Muscle of back (tissue), 11 donors: ENCODE measurements around the gene MYOCD. TPM values are rescaled to one million over a fixed set of nuclear protein-coding genes. Genes with fewer than 3 reads are reported as not detected.

Source experiments
- DNase-seq, 3 donors: peaks; one replicate each; pipeline versions ENCODE4 v3.0.0 to v3.0.0-alpha.2; 2013
- polyA plus RNA-seq, 10 donors: library from polyadenylated mRNA; unstranded; fragments of 120-200 nt; gene quantifications; one replicate each; pipeline ENCODE4 v1.2.1, GENCODE V29; 2013; ENCODE audit not compliant: insufficient read length in 10 of 10

Gene MYOCD
- polyA plus RNA-seq, 10 donors: 0.36 to 0.95 (median 0.60) TPM

- DNase-seq: no peak
Measured at GRCh38 chr17:12642034-12642433, 23.7 kb upstream of the MYOCD start.

- DNase-seq: no peak
Measured at GRCh38 chr17:12643822-12644221, 21.9 kb upstream of the MYOCD start.

DNA sequence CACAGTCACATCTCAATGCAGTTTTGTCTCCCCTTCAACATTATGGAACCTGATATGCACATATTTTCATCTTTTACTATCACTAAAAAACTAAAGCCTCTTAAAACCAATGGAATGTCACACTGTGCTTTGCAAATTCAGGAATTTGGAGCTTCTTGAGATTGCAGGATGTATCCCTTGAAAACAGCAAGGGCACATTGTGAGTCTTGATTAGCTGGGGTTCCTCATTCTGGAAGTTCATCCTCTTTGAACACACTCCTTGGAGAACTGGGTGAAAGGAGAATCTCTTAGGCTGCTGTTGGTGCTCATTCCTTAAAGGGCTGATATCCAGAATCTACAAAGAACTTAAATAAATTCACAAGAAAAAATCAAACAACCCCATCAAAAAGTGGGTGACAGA, 21.1 kb upstream of the MYOCD start:
- DNase-seq: no peak

DNA sequence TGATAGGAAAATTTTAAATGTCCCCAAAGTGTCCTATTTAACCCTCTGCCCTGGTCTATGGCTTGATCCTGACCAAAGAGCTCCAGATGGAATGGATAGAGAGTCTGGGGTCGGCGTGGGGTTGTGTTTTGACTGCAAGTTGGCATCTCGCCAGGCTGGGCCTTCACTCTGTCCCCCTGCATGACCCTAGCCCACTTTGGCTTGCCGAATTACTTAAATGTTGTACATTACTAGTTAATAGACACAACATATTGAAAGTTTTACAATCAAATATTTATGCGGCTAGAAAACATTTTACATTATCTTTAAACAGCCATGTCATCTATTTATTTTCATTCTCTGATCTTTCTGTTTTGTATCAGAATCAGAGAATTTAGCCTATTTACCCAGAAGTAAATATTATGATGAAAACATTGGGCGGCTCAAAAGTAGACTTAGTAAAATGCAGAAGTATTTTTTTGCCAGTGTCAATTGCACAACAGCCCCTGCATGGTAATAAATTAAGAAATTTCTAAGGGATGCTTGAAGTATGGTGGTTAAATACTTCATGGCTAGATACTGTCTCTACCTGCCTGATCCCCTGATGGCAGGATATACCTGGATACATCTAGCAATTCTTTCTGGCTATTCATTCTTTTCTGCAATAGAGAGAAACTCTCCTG, 18.8 kb upstream of the MYOCD start:
- no peak for DNase-seq

DNA sequence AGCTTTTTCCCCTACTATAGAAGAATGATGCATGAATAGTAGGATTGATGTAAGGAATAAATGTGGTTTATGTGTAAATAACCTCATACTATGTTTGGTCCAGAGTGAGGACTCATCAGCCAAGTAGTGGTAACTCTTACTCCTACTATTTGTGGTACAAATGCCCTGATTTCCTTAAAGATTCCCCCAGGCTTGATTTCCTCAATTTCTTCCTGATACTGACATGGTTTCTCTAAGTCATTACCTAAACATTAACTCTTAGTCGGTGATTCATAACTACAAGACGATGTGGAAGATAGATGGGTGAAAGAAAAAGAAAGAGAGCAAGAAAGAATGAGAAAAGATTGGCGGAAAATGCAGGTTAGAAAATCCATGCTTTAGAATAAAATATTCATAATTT, 17.2 kb upstream of the MYOCD start:
- no peak for DNase-seq

DNA sequence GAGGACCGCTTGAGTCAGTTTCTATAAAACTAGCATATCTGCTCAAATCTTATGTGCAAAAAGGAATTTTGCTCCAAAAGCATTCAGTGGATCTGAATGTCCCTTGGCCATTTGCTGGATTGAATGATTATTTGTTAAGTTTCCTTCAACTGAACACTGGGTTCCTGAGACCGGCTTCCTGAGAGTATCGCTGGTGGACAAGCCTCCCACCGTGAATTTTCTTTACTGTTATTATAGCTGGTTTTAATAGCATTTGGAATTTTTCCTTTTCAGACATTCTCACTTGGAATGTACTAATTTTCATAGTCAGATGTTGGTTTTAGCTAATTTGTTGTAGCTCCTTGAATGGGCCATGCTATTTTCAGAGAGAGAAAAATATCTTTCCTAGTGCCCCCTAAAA, 9.8 kb upstream of the MYOCD start:
- no peak for DNase-seq

- DNase-seq: no peak
Measured at GRCh38 chr17:12656354-12656753, 9.3 kb upstream of the MYOCD start.

- DNase-seq: peak in 1 of 3 donors; percentile 66
Measured at GRCh38 chr17:12659500-12659899, 6.2 kb upstream of the MYOCD start.

DNA sequence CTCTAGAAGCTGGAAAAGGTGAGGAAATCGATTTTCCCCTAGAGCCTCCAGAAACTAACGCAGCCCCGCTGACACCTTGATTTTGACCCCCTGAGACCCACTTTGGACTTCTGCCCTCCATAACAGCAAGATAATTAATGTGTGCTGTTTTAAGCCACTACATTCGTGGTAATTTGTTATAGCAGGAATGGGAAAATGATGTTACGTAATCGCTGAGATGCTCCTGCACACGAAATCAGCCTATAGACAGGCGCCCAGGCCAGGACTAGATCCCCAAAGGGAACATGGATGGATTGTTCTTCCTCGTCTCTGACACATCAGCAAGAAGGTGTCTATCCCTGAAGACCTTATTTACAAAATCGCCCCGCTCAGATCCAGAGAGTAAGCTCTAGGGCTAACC, 1.4 kb upstream of the MYOCD start:
- DNase-seq: no peak

DNA sequence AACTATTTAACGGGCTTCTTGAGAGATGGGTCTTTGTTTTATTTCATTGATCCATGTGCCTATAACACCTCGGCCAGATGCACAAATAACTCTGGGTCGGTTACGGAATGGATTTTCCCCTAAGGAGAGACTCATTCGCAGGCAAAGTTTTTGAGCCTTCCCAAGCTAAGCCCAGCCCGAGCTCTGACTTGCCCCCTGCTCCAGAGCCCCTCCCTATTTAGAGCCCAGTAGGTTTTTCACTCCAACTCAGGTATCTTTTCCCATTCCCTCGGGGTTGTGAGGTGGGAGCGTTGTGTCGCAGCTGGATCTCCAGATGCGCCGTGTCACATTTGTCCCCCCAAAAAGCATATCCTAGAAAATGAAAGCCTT, 812 bp upstream of the MYOCD start:
- no peak for DNase-seq

DNA sequence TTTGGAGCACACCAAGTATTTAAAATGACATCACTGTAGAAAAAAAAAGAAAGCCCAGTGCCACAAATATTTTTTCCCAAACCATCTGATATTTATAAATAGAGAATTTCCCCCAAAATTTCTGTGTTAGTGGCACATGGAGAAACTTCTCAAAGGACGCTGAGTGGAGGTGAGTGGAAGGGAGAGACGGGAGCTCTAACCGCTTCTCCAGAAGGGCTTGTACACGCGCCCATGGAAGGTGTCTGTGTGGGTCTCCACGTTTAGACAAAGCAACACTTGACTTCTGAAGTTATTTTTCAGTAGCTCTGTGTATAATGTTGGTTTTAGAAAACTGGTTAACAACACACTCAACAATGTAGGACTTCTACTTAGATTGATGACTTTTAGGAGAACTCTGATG, 1.0 kb downstream of the MYOCD start:
- DNase-seq: no peak

- peak; percentile 37 to 61 (median 60) for DNase-seq
Measured at GRCh38 chr17:12667299-12667958, 1.7 kb downstream of the MYOCD start.

DNA sequence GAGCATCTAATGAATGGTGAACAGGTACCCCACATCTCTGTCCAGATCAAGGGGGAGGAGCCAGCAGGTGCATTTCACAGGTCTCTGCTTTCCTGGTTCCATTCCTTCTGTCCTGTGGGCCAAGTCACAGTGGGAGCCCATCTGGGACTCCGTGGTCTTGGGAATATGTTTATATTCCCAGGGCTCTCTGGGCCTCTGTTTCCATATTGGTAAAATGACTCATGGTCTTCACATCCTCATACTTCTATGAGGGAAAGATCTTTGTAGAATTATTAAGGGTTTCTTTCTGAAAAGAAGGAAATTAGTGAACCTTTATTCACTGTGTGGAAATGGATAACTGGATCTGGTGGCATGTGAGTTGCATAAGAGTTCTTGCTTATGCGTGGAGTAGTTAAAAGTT, 6.2 kb downstream of the MYOCD start:
- DNase-seq: no peak

GRCh38 chr17:12672947-12673346, 7.3 kb downstream of the MYOCD start:
- no peak for DNase-seq

GRCh38 chr17:12673788-12674187, 8.1 kb downstream of the MYOCD start:
- no peak for DNase-seq

DNA sequence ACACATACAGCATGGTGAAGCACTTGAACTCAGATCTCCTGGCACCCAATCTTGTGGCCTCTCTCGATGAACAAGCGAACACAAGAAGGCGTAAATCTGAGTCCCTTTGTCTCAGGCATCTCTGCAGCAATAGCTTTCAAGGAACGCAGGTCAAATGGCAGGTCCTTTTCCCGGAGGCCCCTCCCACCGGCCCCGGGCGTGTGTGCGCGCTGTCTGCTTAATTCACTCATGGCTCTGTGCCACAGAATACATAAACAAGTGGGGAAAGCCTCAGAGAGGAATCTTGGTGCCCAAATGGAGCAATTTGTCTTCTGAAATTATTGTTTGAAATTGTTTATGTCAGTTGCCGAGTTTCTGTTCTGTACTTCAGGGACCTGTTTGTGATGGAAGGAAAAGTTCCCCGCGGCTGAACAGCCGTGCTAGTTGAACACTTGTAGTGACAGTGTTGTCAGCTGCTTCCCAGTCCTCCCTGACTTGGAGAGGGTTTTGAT, 14.8 kb downstream of the MYOCD start:
- no peak for DNase-seq

DNA sequence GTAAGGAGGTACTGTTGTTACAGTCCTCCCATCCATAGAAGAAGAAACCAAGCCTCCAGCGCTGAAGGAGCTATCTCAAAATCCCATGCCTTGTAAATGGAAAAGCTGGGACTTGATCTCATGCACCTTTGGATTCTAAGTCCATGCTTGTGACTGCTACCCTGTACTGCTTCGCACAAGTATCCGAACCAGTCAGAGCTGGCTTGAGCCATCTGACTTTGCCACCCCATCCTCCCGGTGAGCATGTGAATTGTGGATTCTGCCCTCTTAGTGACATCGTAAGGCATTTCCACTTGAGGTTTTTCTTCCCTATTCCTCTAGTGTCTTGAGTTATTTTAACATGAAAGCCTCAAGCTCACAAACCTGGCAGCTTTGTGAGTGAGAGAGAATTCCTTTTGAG, 15.3 kb downstream of the MYOCD start:
- no peak for DNase-seq

GRCh38 chr17:12683299-12683698, 17.6 kb downstream of the MYOCD start:
- DNase-seq: no peak

DNA sequence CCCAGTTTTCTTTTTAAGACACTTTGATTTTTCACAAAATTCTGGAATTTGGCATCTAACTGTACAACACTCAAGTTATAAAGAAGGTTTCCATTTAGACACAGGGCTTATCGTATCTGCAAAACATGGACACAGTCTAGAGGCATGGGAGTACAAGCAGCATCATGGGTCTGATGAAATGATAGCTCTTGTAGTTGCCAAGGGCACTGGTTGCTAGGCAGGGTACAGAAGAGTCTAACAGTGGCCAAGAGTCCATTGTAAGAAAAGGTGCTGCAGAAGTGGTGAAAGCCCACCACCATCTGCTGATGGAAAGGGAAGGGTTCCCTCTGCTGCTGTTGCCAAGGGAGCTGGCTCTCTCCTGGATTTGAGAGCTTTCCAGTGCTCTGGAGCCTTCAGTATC, 20.8 kb downstream of the MYOCD start:
- DNase-seq: no peak

GRCh38 chr17:12688382-12688781, 22.7 kb downstream of the MYOCD start:
- no peak for DNase-seq

DNA sequence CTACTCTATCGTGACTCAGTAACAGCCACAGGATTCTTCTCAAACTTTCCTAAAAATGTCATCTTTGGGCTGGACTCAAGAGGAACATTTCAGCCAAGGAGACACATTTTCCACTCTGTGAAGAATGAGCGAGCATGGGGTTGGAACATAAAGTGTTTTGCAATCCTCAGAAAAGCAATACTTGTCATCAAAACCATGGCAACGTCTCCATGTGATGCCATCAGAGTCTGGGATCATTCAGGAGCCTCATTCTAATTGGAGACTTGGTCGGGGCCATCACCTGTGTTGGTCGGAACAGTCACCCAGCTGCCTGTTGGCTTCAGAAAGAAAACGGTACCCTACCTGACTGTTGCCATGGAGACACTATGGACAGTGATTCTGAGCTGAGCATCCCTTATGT, 25.5 kb downstream of the MYOCD start:
- DNase-seq: peak; percentile 23 to 51 (median 38)

- no peak for DNase-seq
Measured at GRCh38 chr17:12693640-12694039, 27.9 kb downstream of the MYOCD start.

DNA sequence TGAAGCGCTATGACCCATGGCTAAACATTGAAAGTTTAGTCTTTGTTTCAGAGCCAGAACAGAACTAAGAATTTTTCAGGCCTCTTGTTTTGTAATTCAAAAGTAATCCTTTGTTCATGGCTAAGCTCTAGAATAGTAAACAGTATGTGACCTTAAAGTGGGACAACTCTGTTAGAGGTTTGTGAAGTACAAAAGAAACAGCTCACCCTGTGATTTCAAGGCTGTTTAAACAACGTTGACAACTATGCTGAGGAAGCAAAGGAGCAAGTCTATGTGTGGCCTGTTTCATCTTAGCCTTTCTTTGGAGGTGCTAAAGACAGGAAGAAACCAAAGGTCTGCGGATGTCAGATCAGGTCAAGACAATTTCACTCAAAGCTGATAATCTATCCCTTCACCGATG, 40.4 kb downstream of the MYOCD start:
- DNase-seq: no peak

DNA sequence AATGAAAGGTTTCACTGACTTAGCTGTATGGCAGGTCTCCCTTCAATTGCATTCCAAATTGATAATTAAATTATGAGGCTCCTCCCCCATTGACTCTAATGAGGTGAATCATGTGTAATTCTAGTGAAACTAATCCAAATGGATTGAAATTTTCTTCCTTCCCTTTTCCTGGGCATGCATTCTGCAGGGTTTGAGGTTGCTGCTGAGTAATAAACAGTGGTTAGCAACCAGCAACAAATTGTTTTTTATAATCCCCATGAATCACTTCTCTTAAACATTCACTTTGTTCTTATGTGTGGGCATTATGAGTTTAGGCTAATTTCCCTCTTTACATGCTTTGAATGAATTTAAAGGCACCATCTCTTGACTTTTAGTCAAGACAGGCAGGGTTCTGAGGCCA, 43.4 kb downstream of the MYOCD start:
- DNase-seq: no peak
